Osteoblast (primary cell): Measurements from ENCODE around the gene GRB10. TPM values are rescaled to one million over a fixed set of nuclear protein-coding genes. Genes with fewer than 3 reads are reported as not detected.

Experiments used
- DNase-seq: peaks from one replicate; pipeline ENCODE4 v3.0.0; 2011; ENCODE audit warnings: low spot score, mixed read lengths; ENCODE audit not compliant: insufficient read length; ENCODE audit errors: missing footprints
- H2AFZ ChIP-seq: 2 replicates; pipeline ENCODE4 v1.6.0; 2011; ENCODE audit warnings: mild to moderate bottlenecking, low read length
- H3K27ac ChIP-seq: 2 replicates; pipeline ENCODE4 v1.5.1; 2011; ENCODE audit warnings: mild to moderate bottlenecking, low read depth, low read length, moderate library complexity
- H3K27me3 ChIP-seq: 2 replicates; pipeline ENCODE4 v1.6.0; 2012; ENCODE audit warnings: mild to moderate bottlenecking, control low read depth, inconsistent platforms, low read length, moderate library complexity; ENCODE audit not compliant: insufficient read depth
- H3K36me3 ChIP-seq: 2 replicates; pipeline ENCODE4 v1.5.1; 2011; ENCODE audit warnings: mild to moderate bottlenecking, low read length, control low read depth, moderate library complexity; ENCODE audit not compliant: insufficient read depth
- H3K4me1 ChIP-seq: 2 replicates; pipeline ENCODE4 v1.5.1; 2011; ENCODE audit warnings: mild to moderate bottlenecking, low read length, control low read depth, moderate library complexity; ENCODE audit not compliant: insufficient read depth
- H3K4me2 ChIP-seq: 2 replicates; pipeline ENCODE4 v1.6.0; 2011; ENCODE audit warnings: mild to moderate bottlenecking, low read length; ENCODE audit not compliant: insufficient read depth
- H3K4me3 ChIP-seq: fragments of 200-600 bp; sonication (generic); 3 replicates; pipeline ENCODE4 v1.5.1; 2012; ENCODE audit warnings: mild to moderate bottlenecking, low read length, inconsistent platforms; ENCODE audit not compliant: insufficient read depth
- H3K79me2 ChIP-seq: 2 replicates; pipeline ENCODE4 v1.6.0; 2012; ENCODE audit warnings: mild to moderate bottlenecking, low read length, control low read depth, inconsistent platforms; ENCODE audit not compliant: insufficient read depth
- H3K9me3 ChIP-seq: 2 replicates; pipeline ENCODE4 v1.5.1; 2011; ENCODE audit warnings: low read depth, low read length, control low read depth
- H4K20me1 ChIP-seq: 2 replicates; pipeline ENCODE4 v1.6.0; 2012; ENCODE audit warnings: mild to moderate bottlenecking, low read length, control low read depth; ENCODE audit not compliant: insufficient read depth
- CTCF ChIP-seq: IDR thresholded peaks from 2 replicates; pipeline ENCODE4 v1.5.1; 2011; ENCODE audit warnings: mild to moderate bottlenecking, low read depth, low read length, moderate library complexity; ENCODE audit errors: extremely low read depth
- total RNA-seq: library from RNA; depleted of rRNA; stranded (reverse); fragments of >200 nt; gene quantifications from 2 replicates; pipeline ENCODE4 v1.2.3, GENCODE V29; 2012

Gene GRB10
- total RNA-seq, 1 donor, result 62.6 TPM

GRCh38 chr7:50757703-50758390 lies 24.8 kb downstream of the GRB10 start:
- no peak for DNase-seq
- H3K27ac ChIP-seq, result no peak overlapping the region
- H3K27me3 ChIP-seq, result no peaks in the 10 kb centered on the region
- H3K4me1 ChIP-seq, result no peaks in the 10 kb centered on the region
- no peak overlapping the region for H3K4me2 ChIP-seq
- H3K4me3 ChIP-seq, result no peak overlapping the region
- H3K36me3 ChIP-seq, result peaks cover 15% of the 10 kb centered on the region
- no peak overlapping the region for H2AFZ ChIP-seq
- no peak for TF ChIP-seq CTCF
- H4K20me1 ChIP-seq, result peaks cover 52% of the 10 kb centered on the region
- H3K9me3 ChIP-seq, result no peaks in the 10 kb centered on the region
- H3K79me2 ChIP-seq, result peaks cover 97% of the 10 kb centered on the region

GRCh38 chr7:50756180-50756579 lies 26.5 kb downstream of the GRB10 start:
- H3K27me3 ChIP-seq, result no peaks in the 10 kb centered on the region
- H3K27ac ChIP-seq, result no peak overlapping the region
- H3K9me3 ChIP-seq, result no peaks in the 10 kb centered on the region
- no peak overlapping the region for H3K4me2 ChIP-seq
- no peak overlapping the region for H3K4me3 ChIP-seq
- no peak overlapping the region for H2AFZ ChIP-seq
- no peak for TF ChIP-seq CTCF
- peaks cover 8% of the 10 kb centered on the region for H3K36me3 ChIP-seq
- peaks cover 98% of the 10 kb centered on the region for H3K79me2 ChIP-seq
- DNase-seq, result no peak
- no peaks in the 10 kb centered on the region for H3K4me1 ChIP-seq
- peaks cover 58% of the 10 kb centered on the region for H4K20me1 ChIP-seq

- Histone ChIP-seq H3K4me2 (no peak overlapping the region), H3K36me3 (peaks cover 11% of the 10 kb centered on the region), H3K79me2 (peaks cover 97% of the 10 kb centered on the region), H3K4me1 (no peaks in the 10 kb centered on the region), H3K9me3 (no peaks in the 10 kb centered on the region), H2AFZ (no peak overlapping the region), H4K20me1 (peaks cover 67% of the 10 kb centered on the region), H3K27me3 (no peaks in the 10 kb centered on the region), H3K4me3 (no peak overlapping the region), H3K27ac (no peak overlapping the region)
- DNase-seq, result no peak
- no peak for TF ChIP-seq CTCF
Observed at GRCh38 chr7:50754684-50755083, 28.0 kb downstream of the GRB10 start.

GRCh38 chr7:50754241-50754640 lies 28.5 kb downstream of the GRB10 start:
- Histone ChIP-seq H3K27ac (no peak overlapping the region), H3K9me3 (no peaks in the 10 kb centered on the region), H3K4me2 (no peak overlapping the region), H3K4me3 (no peak overlapping the region), H3K27me3 (no peaks in the 10 kb centered on the region), H3K36me3 (peaks cover 11% of the 10 kb centered on the region), H4K20me1 (peaks cover 65% of the 10 kb centered on the region), H3K79me2 (peaks cover 97% of the 10 kb centered on the region), H3K4me1 (no peaks in the 10 kb centered on the region), H2AFZ (no peak overlapping the region)
- no peak for TF ChIP-seq CTCF
- no peak for DNase-seq
